K562 (cell line): ENCODE data around the gene KCNK7. TPM values are rescaled to one million over a fixed set of nuclear protein-coding genes. Genes with fewer than 3 reads are reported as not detected.

ENCODE experiments used
- ATAC-seq: fragments of 200-7000 bp; cut with Tn5 transposase; 3 replicates; pipeline ENCODE4 v1.9.1; 2020; ENCODE audit warnings: moderate library complexity
- BruUV-seq: library from RNA; stranded (reverse); fragments of 400-500 nt; replicated peaks from 2 replicates; lab custom pipeline; 2021; lab: Mats Ljungman, UMichigan
- CTCF ChIA-PET: fragments of 300-600 bp; formaldehyde crosslinking; extraction: SDS; loops from one replicate; lab custom pipeline; 2021; ENCODE audit warnings: low intra/inter-chr PET ratio; lab: Yijun Ruan, JAX
- POLR2A ChIA-PET: fragments of 300-600, 350-650 bp; sonication (Branson Sonifier 250); formaldehyde crosslinking; extraction: SDS; loops from one replicate; lab custom pipeline; 2021; ENCODE audit warnings: antibody characterized with exemption, inconsistent platforms; lab: Yijun Ruan, JAX
- DNase-seq, 4 experiments: peaks; one replicate each; pipeline versions ENCODE4 v3.0.0 to v3.0.0-alpha.2; 2011 to 2018; ENCODE audit warnings: low spot score in 3 of 4, mixed read lengths in 3 of 4; ENCODE audit errors: extremely low read depth in 1 of 4
- FAIRE-seq: peaks from 2 replicates; lab custom pipeline; 2011; peaks lifted over from hg19 to GRCh38; lab: Jason Lieb, UNC
- H2AFZ ChIP-seq: 2 replicates; pipeline ENCODE4 v1.6.0; 2011; ENCODE audit warnings: low read depth, low read length, control low read depth, inconsistent platforms
- H3K27ac ChIP-seq: fragments of 200-600 bp; 3 replicates; pipeline ENCODE4 v1.8.0; 2011; ENCODE audit warnings: low read depth, mild to moderate bottlenecking, control low read depth, inconsistent platforms, low read length, moderate library complexity, mixed read lengths; ENCODE audit errors: extremely low read depth
- H3K27me3 ChIP-seq, 2 experiments: fragments of 300-600 bp in 1 of 2; 2 replicates in 1 of 2; 3 replicates in 1 of 2; pipeline versions ENCODE4 v1.6.0 to v1.8.0; 2011; ENCODE audit warnings: inconsistent platforms in 2 of 2, low read length in 2 of 2, mild to moderate bottlenecking in 1 of 2, mixed read lengths in 1 of 2, moderate library complexity in 1 of 2; ENCODE audit not compliant: control insufficient read depth in 2 of 2, insufficient read depth in 2 of 2
- H3K36me3 ChIP-seq: fragments of 300-600 bp; 3 replicates; pipeline ENCODE4 v1.8.0; 2011; ENCODE audit warnings: mild to moderate bottlenecking, low read length, inconsistent platforms; ENCODE audit not compliant: control insufficient read depth, insufficient read depth
- H3K4me1 ChIP-seq, 2 experiments: fragments of 200-600 bp in 1 of 2; replicated peaks in 1 of 2; 2 replicates in 1 of 2; 3 replicates in 1 of 2; pipeline versions ENCODE4 v1.5.1 to v1.8.0; 2011; ENCODE audit warnings: inconsistent platforms in 2 of 2, low read length in 2 of 2, mild to moderate bottlenecking in 1 of 2, mixed read lengths in 1 of 2, moderate library complexity in 1 of 2; ENCODE audit not compliant: control insufficient read depth in 2 of 2, insufficient read depth in 2 of 2
- H3K4me2 ChIP-seq: 2 replicates; pipeline ENCODE4 v1.6.1; 2011; ENCODE audit warnings: low read length, control low read depth, inconsistent platforms, mixed read lengths; ENCODE audit not compliant: insufficient read depth
- H3K4me3 ChIP-seq: fragments of 200-600 bp; sonication (generic), shearing (Covaris generic); 2 replicates; pipeline ENCODE4 v1.5.1; 2016; ENCODE audit warnings: control low read depth, inconsistent platforms
- H3K79me2 ChIP-seq: fragments of 200-600 bp; 3 replicates; pipeline ENCODE4 v1.8.0; 2011; ENCODE audit warnings: low read length, inconsistent platforms; ENCODE audit not compliant: control insufficient read depth, insufficient read depth
- H3K9ac ChIP-seq, 2 experiments: 2 replicates each; pipeline versions ENCODE4 v1.6.0 to v1.6.1; 2011; ENCODE audit warnings: low read depth in 2 of 2, low read length in 2 of 2, control low read depth in 1 of 2, inconsistent platforms in 1 of 2, mild to moderate bottlenecking in 1 of 2, mixed read lengths in 1 of 2; ENCODE audit not compliant: insufficient read depth in 1 of 2
- H3K9me1 ChIP-seq: one replicate; pipeline ENCODE4 v1.6.0; 2011; ENCODE audit warnings: inconsistent platforms, mild to moderate bottlenecking, low read length, moderate library complexity; ENCODE audit not compliant: control insufficient read depth, insufficient read depth
- H3K9me3 ChIP-seq: replicated peaks from 2 replicates; pipeline ENCODE4 v1.5.1; 2011; ENCODE audit warnings: low read depth, low read length, inconsistent platforms; ENCODE audit not compliant: control insufficient read depth, insufficient read depth
- H4K20me1 ChIP-seq: replicated peaks from 2 replicates; pipeline ENCODE4 v1.6.1; 2011; ENCODE audit warnings: low read length, inconsistent platforms, mixed read lengths; ENCODE audit not compliant: control insufficient read depth, insufficient read depth
- BACH1 ChIP-seq: fragments of 200-800 bp; sonication (Bioruptor generic); IDR thresholded peaks from 2 replicates; pipeline ENCODE4 v1.6.1; 2016; ENCODE audit warnings: missing genetic modification characterization, missing compliant biosample characterization
- POLR2G ChIP-seq: fragments of 200-400 bp; formaldehyde crosslinking; IDR thresholded peaks from 2 replicates; pipeline ENCODE4 v1.6.1; 2017; ENCODE audit warnings: low read depth, mild to moderate bottlenecking, antibody characterized with exemption, low read length, moderate library complexity
- RBFOX2 ChIP-seq: fragments of 200-400 bp; formaldehyde crosslinking; IDR thresholded peaks from 2 replicates; pipeline ENCODE4 v1.6.1; 2017; ENCODE audit warnings: low read depth, mild to moderate bottlenecking, low read length, moderate library complexity
- SMC3 ChIP-seq: conservative IDR thresholded peaks from 2 replicates; pipeline ENCODE4 v1.6.1; 2011; ENCODE audit warnings: low read depth, low read length, improper control_type of control experiment; ENCODE audit not compliant: insufficient read depth
- WGBS: fragments of 100-300 bp; shearing (Covaris generic); methylation state at CpG from one replicate; pipeline ENCODE4 v1.1.6; 2016; ENCODE audit warnings: low coverage, mixed read lengths; ENCODE audit not compliant: insufficient coverage; ENCODE audit errors: missing lambda C conversion rate; 5-methylcytosine and 5-hydroxymethylcytosine counted together
- in situ Hi-C: fragments of 300-500 bp; cut with MboI; formaldehyde crosslinking; loops from 4 replicates; pipeline ENCODE4 v1.15.0; 2018; ENCODE audit warnings: inconsistent platforms, mixed read lengths
- intact Hi-C: fragments of 100-400 bp; cut with micrococcal nuclease; formaldehyde crosslinking; loops from 2 replicates; pipeline ENCODE4 v1.14.2; 2022
- polyA plus RNA-seq, 8 experiments: library from polyadenylated mRNA; depleted of rRNA in 4 of 8; stranded (reverse) in 5 of 8; unstranded in 3 of 8; fragments of >200 nt; fragmentation: Nextera tagmentation in 2 of 8; fragmentation: Illumina TruSeq in 1 of 8; extraction: Ambion mirVana in 2 of 8; extraction: Trizol in 1 of 8; gene quantifications; 2 replicates each; pipeline versions ENCODE4 v1.2.1 to v1.2.3, GENCODE V29; 2011 to 2014; ENCODE audit warnings: inconsistent platforms in 1 of 8, missing spikeins in 1 of 8
- total RNA-seq, 7 experiments: library from RNA; depleted of rRNA in 6 of 7; stranded (reverse); fragments of >200 nt in 6 of 7; fragmentation: Illumina TruSeq in 2 of 7; extraction: Trizol in 2 of 7; gene quantifications; 2 replicates each; pipeline versions ENCODE4 v1.2.1 to v1.2.3, GENCODE V29; 2011 to 2021; ENCODE audit warnings: low replicate concordance in 1 of 7

Gene KCNK7
- total and polyA plus RNA-seq, 9 of the 15 experiments (the other 6 are each of a cell fraction or from before 2014, with no cell fraction given): 0.07 to 0.40 TPM; not detected in 7

GRCh38 chr11:65598258-65598699 is 2.7 kb upstream of the KCNK7 start:
- DNase-seq (no peak), FAIRE-seq (no peak), ATAC-seq (no peak)
- no peaks in the 10 kb centered on the region for H4K20me1 ChIP-seq
- no peaks in the 10 kb centered on the region for H3K9me3 ChIP-seq
- CTCF ChIA-PET: no interaction called here
- no peak overlapping the region for H3K27ac ChIP-seq
- H3K79me2 ChIP-seq: no peaks in the 10 kb centered on the region
- no peaks in the 10 kb centered on the region for H3K9me1 ChIP-seq
- intact Hi-C loops (no loop called here), in situ Hi-C loops (no loop called here)
- no TSS peak for BruUV-seq
- no peak overlapping the region for H2AFZ ChIP-seq
- WGBS: 92% methylated on average over 10 of the region's 16 CpGs
- H3K4me2 ChIP-seq: no peak overlapping the region
- H3K36me3 ChIP-seq: peaks cover 27% of the 10 kb centered on the region; the same call in 1 of the 3 replicates
- no peaks in the 10 kb centered on the region for H3K27me3 ChIP-seq
- TF ChIP-seq SMC3: no peak
- peak; percentile 56 for TF ChIP-seq POLR2G
- TF ChIP-seq RBFOX2: peak; percentile 34; the same call in 1 of the 2 replicates
- no peak overlapping the region for H3K4me3 ChIP-seq
- H3K4me1 ChIP-seq: peaks cover 6 to 33% of the 10 kb centered on the region in 2 experiments; a peak in 4 of 5 replicates
- no peak overlapping the region; a peak in 1 of 4 replicates for H3K9ac ChIP-seq
- POLR2A ChIA-PET: interaction anchor here (0.7 to 1.0 kb wide), 2 partner anchors 23 to 55 kb away, joined by 3 read pairs; partner anchors contain the start of gene EHBP1L1

GRCh38 chr11:65596520-65596919 is 920 bp upstream of the KCNK7 start:
- no peaks in the 10 kb centered on the region for H3K9me3 ChIP-seq
- H3K4me2 ChIP-seq: no peak overlapping the region
- peaks cover 6 to 47% of the 10 kb centered on the region in 2 experiments; a peak in 4 of 5 replicates for H3K4me1 ChIP-seq
- H3K27ac ChIP-seq: no peak overlapping the region
- in situ Hi-C loops: no loop called here
- BruUV-seq: no TSS peak
- H3K4me3 ChIP-seq: no peak overlapping the region
- peaks cover 35% of the 10 kb centered on the region; the same call in 1 of the 3 replicates for H3K36me3 ChIP-seq
- no peak for FAIRE-seq
- no peak for DNase-seq
- no peaks in the 10 kb centered on the region for H3K27me3 ChIP-seq
- ChIA-PET POLR2A (interaction anchor here (0.6 to 3.4 kb wide), 5 partner anchors 10 to 205 kb away, joined by 3 to 17 read pairs (median 8); partner anchors contain the start of genes MALAT1 and PCNX3), CTCF (no interaction called here)
- TF ChIP-seq BACH1 (tag): no peak
- TF ChIP-seq POLR2G: peak; percentile 23; the same call in 1 of the 2 replicates
- H3K79me2 ChIP-seq: no peaks in the 10 kb centered on the region
- no peak overlapping the region for H2AFZ ChIP-seq
- no peaks in the 10 kb centered on the region for H3K9me1 ChIP-seq
- no peaks in the 10 kb centered on the region for H4K20me1 ChIP-seq
- H3K9ac ChIP-seq: peak overlapping the region in 1 of 2 experiments; percentile 69; a peak in 2 of 4 replicates
- intact Hi-C loops: no loop called here
- no peak for ATAC-seq
- 50% methylated on average over 3 of the region's 6 CpGs for WGBS
